Measurements from ENCODE around the gene RPL7A.

GRCh38 chr9:133394687-133395271, 46.8 kb downstream of the RPL7A start:
- TF ChIP-seq CTCF (conservative IDR thresholded peaks at IDR 0.05), result no peak
- no peak for TF ChIP-seq ZFX (IDR thresholded peaks at IDR 0.05)

All from C4-2B (cell line).